ENCODE measurements around the gene CHI3L1. TPM values are rescaled to one million over a fixed set of nuclear protein-coding genes. Genes with fewer than 3 reads are reported as not detected.

The CHI3L1 gene
- total RNA-seq, 1 donor from 2014 or later, result not detected

DNA sequence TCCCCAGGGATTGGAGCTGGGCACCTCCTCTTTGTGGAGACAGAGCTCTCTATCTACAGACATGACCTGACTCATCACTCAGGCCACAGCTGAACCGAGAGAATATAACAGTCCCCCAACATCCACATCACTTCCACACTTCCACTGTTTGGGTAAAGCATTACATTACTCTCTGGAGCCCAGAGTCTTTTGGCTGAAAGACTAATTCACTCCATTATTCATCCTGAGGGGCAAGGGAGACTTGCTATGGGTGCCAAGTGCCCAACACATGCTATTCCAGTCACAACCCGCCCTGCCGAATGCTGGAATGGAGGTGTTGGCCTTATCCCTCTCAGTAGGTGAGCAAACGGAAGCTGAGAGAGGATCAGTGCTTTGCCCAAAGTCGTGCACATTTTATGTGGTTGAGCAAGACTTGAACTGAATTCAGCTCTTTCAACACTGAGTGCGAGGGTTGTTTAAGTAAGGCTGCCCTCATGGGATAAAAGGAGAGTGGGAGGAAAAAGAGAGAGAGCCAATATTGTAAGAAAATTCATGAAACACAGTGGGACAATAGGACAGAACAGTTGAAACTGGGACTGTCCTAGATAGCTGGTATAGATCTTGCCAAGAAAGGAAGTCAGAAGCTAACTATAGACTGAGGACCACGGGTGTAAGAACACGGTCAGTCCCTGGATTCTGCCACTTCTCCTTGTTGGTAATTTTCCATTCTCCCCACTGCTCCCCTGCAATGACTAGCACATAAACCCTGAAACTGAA, 13.5 kb upstream of the CHI3L1 start:
- no peak for DNase-seq (ENCODE audit: low read depth, low spot score)
- Mint-ChIP-seq H3K4me1 (no peaks in the 10 kb centered on the region), H3K36me3 (ENCODE audit: low read depth) (no peaks in the 10 kb centered on the region), H3K4me3 (no peak overlapping the region), H3K9me3 (no peaks in the 10 kb centered on the region), H3K27ac (ENCODE audit: unreplicated experiment) (no peak overlapping the region), H3K27me3 (ENCODE audit: low read depth) (peaks cover 2% of the 10 kb centered on the region)
- TF ChIP-seq, protein P1, sequence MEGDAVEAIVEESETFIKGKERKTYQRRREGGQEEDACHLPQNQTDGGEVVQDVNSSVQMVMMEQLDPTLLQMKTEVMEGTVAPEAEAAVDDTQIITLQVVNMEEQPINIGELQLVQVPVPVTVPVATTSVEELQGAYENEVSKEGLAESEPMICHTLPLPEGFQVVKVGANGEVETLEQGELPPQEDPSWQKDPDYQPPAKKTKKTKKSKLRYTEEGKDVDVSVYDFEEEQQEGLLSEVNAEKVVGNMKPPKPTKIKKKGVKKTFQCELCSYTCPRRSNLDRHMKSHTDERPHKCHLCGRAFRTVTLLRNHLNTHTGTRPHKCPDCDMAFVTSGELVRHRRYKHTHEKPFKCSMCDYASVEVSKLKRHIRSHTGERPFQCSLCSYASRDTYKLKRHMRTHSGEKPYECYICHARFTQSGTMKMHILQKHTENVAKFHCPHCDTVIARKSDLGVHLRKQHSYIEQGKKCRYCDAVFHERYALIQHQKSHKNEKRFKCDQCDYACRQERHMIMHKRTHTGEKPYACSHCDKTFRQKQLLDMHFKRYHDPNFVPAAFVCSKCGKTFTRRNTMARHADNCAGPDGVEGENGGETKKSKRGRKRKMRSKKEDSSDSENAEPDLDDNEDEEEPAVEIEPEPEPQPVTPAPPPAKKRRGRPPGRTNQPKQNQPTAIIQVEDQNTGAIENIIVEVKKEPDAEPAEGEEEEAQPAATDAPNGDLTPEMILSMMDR (conservative IDR thresholded peaks at IDR 0.05), result no peak

GRCh38 chr1:203199481-203199815, 12.9 kb upstream of the CHI3L1 start:
- H3K27me3 Mint-ChIP-seq (ENCODE audit: low read depth), result peaks cover 2% of the 10 kb centered on the region
- TF ChIP-seq, protein P1 (conservative IDR thresholded peaks at IDR 0.05), result no peak
- no peaks in the 10 kb centered on the region for H3K36me3 Mint-ChIP-seq (ENCODE audit: low read depth)
- no peaks in the 10 kb centered on the region for H3K9me3 Mint-ChIP-seq
- no peaks in the 10 kb centered on the region for H3K4me1 Mint-ChIP-seq
- no peak for DNase-seq (ENCODE audit: low read depth, low spot score)
- no peak overlapping the region for H3K4me3 Mint-ChIP-seq
- H3K27ac Mint-ChIP-seq (ENCODE audit: unreplicated experiment), result no peak overlapping the region

GRCh38 chr1:203199002-203199401, 12.5 kb upstream of the CHI3L1 start:
- no peaks in the 10 kb centered on the region for H3K9me3 Mint-ChIP-seq
- no peak for DNase-seq (ENCODE audit: low read depth, low spot score)
- H3K36me3 Mint-ChIP-seq (ENCODE audit: low read depth), result no peaks in the 10 kb centered on the region
- TF ChIP-seq, protein P1 (conservative IDR thresholded peaks at IDR 0.05), result no peak
- H3K4me1 Mint-ChIP-seq, result no peaks in the 10 kb centered on the region
- H3K27ac Mint-ChIP-seq (ENCODE audit: unreplicated experiment), result no peak overlapping the region
- no peak overlapping the region for H3K4me3 Mint-ChIP-seq
- H3K27me3 Mint-ChIP-seq (ENCODE audit: low read depth), result peaks cover 2% of the 10 kb centered on the region

GRCh38 chr1:203197625-203198024, 11.1 kb upstream of the CHI3L1 start:
- Mint-ChIP-seq H3K9me3 (no peaks in the 10 kb centered on the region), H3K27me3 (ENCODE audit: low read depth) (no peaks in the 10 kb centered on the region)

GRCh38 chr1:203196371-203196770, 9.9 kb upstream of the CHI3L1 start:
- H3K27ac Mint-ChIP-seq (ENCODE audit: unreplicated experiment), result no peak overlapping the region
- TF ChIP-seq, protein P1 (conservative IDR thresholded peaks at IDR 0.05), result peak; percentile 11
- H3K4me1 Mint-ChIP-seq, result peaks cover 3% of the 10 kb centered on the region
- no peaks in the 10 kb centered on the region for H3K36me3 Mint-ChIP-seq (ENCODE audit: low read depth)
- no peaks in the 10 kb centered on the region for H3K9me3 Mint-ChIP-seq
- DNase-seq (ENCODE audit: low read depth, low spot score), result no peak
- H3K27me3 Mint-ChIP-seq (ENCODE audit: low read depth), result no peaks in the 10 kb centered on the region
- H3K4me3 Mint-ChIP-seq, result no peak overlapping the region

More at GRCh38 chr1:203197625-203198024, 11.1 kb upstream of the CHI3L1 start:
- no peak for DNase-seq (ENCODE audit: low read depth, low spot score)
- no peak overlapping the region for H3K4me3 Mint-ChIP-seq
- H3K36me3 Mint-ChIP-seq (ENCODE audit: low read depth), result no peaks in the 10 kb centered on the region
- TF ChIP-seq, protein P1 (conservative IDR thresholded peaks at IDR 0.05), result no peak
- peaks cover 1% of the 10 kb centered on the region for H3K4me1 Mint-ChIP-seq
- no peak overlapping the region for H3K27ac Mint-ChIP-seq (ENCODE audit: unreplicated experiment)
